MM.1S (cell line): Measurements from ENCODE around the gene SLC5A11.

Source experiments
- DNase-seq: peaks from one replicate; pipeline ENCODE4 v3.0.0-alpha.2; 2015
- H2AFZ ChIP-seq: fragments of 300-600 bp; sonication (generic); 2 replicates; pipeline ENCODE4 v1.6.0; 2016; ENCODE audit warnings: antibody characterized with exemption, low read length
- H3F3A ChIP-seq: fragments of 300-600 bp; sonication (generic); 2 replicates; pipeline ENCODE4 v1.6.1; 2016; ENCODE audit warnings: mild to moderate bottlenecking, antibody characterized with exemption, low read length, moderate library complexity, mixed read lengths; ENCODE audit not compliant: insufficient read depth
- H3K27ac ChIP-seq: fragments of 300-600 bp; sonication (generic); 2 replicates; pipeline ENCODE4 v1.5.1; 2016; ENCODE audit warnings: mild to moderate bottlenecking, low read length
- H3K27me3 ChIP-seq: fragments of 300-600 bp; sonication (generic); replicated peaks from 2 replicates; pipeline ENCODE4 v1.6.0; 2016; ENCODE audit warnings: low read length; ENCODE audit not compliant: insufficient read depth
- H3K36me3 ChIP-seq: fragments of 300-600 bp; sonication (generic); replicated peaks from 2 replicates; pipeline ENCODE4 v1.6.1; 2016; ENCODE audit warnings: mild to moderate bottlenecking, low read length, mixed read lengths; ENCODE audit not compliant: insufficient read depth
- H3K4me1 ChIP-seq: fragments of 300-600 bp; sonication (generic); 2 replicates; pipeline ENCODE4 v1.6.1; 2016; ENCODE audit warnings: low read length, mixed read lengths
- H3K4me2 ChIP-seq: fragments of 300-600 bp; sonication (generic); 2 replicates; pipeline ENCODE4 v1.6.0; 2016; ENCODE audit warnings: low read depth, low read length
- H3K4me3 ChIP-seq: fragments of 300-600 bp; sonication (generic); 2 replicates; pipeline ENCODE4 v1.5.1; 2016; ENCODE audit warnings: low read length, mixed read lengths
- H3K79me2 ChIP-seq: fragments of 300-600 bp; sonication (generic); 2 replicates; pipeline ENCODE4 v1.6.1; 2016; ENCODE audit warnings: mixed run types, low read length, mixed read lengths
- H3K9ac ChIP-seq: fragments of 300-600 bp; sonication (generic); 2 replicates; pipeline ENCODE4 v1.6.1; 2016; ENCODE audit warnings: low read length, mixed read lengths
- H3K9me2 ChIP-seq: fragments of 300-600 bp; sonication (generic); replicated peaks from 2 replicates; pipeline ENCODE4 v1.6.1; 2016; ENCODE audit warnings: mild to moderate bottlenecking, low read length, mixed read lengths; ENCODE audit not compliant: insufficient read depth
- H3K9me3 ChIP-seq: fragments of 300-600 bp; sonication (generic); replicated peaks from 2 replicates; pipeline ENCODE4 v1.6.1; 2016; ENCODE audit warnings: mild to moderate bottlenecking, low read length, mixed read lengths; ENCODE audit not compliant: insufficient read depth
- H4K20me1 ChIP-seq: fragments of 300-600 bp; sonication (generic); 2 replicates; pipeline ENCODE4 v1.6.1; 2016; ENCODE audit warnings: mild to moderate bottlenecking, low read length, moderate library complexity, mixed read lengths; ENCODE audit not compliant: insufficient read depth
- CTCF ChIP-seq: fragments of 300-600 bp; sonication (generic); IDR thresholded peaks from 2 replicates; pipeline ENCODE4 v1.5.1; 2016; ENCODE audit warnings: antibody characterized with exemption, low read length, mixed read lengths
- EZH2 ChIP-seq: fragments of 300-600 bp; sonication (generic); optimal IDR thresholded peaks from 2 replicates; pipeline ENCODE3; 2017; ENCODE audit warnings: low read depth, mild to moderate bottlenecking, antibody characterized with exemption, low read length, mixed read lengths
- EZH2phosphoT487 ChIP-seq: fragments of 300-600 bp; sonication (generic); IDR thresholded peaks from 2 replicates; pipeline ENCODE4 v1.6.1; 2018; ENCODE audit warnings: antibody characterized with exemption, low read length

SLC5A11 gene

DNA sequence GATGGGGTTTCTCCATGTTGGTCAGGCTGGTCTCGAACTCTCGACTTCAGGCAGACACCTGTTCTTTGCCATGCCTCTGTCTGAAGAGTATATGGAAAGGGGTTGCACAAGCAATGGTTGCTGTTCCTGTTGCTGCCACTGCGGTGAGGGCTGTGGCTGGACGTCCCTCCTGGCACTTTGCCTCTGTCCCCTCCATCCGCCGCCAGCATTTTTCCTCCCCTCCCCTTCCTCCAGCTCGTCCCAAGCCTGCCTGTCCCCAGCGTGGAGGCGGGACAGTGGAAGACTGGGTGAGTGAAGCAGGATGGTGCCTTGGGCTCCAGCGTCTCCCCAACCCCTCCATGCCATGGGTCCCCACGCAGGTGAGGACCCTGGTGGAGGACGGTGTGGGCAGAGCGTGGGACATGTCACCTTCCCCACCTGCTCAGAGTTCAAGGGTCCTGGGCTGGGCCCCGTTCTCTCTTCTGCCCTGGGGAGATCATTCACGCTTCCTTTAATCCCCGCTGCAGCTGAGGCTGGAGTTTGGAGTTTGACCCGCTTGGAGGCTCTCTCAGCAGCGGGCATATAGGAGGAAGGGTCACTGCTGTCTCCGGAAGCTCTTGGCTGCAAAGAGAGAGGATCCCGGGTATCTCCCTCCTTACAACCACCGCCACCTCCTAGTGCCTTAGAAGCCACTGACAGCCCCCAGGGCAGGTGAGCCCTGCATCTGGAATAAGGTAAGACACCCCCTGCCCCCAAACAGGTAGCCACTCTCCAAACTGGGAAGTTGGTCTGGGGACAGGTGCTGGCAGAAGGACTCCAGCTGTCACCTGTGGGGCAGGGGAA is at the start of gene SLC5A11:
Gene SLC5A11, plus strand, starts transcription at position 238 of the 822 bp plus-strand sequence. CDS start 12,681 bp downstream, outside the sequence.
- Histone ChIP-seq H3K27ac (no peak within 1 kb of the TSS), H3K4me2 (no peak within 1 kb of the TSS)

GRCh38 chr16:24800586-24800985 is 45.2 kb upstream of the SLC5A11 start:
- H3K4me1 ChIP-seq, result no peaks in the 10 kb centered on the region
- no peaks in the 10 kb centered on the region for H3K9me2 ChIP-seq
- peaks cover 10% of the 10 kb centered on the region; the same call in 1 of the 2 replicates for H3K36me3 ChIP-seq
- no peaks in the 10 kb centered on the region for H3K9me3 ChIP-seq
- H3F3A ChIP-seq, result 0 out of 2 replicates have a peak, but pooled peaks cover 3% of the 10 kb centered on the region
- no peak overlapping the region for H3K4me3 ChIP-seq
- TF ChIP-seq CTCF (peak; percentile 24), EZH2phosphoT487 (no peak)
- no peaks in the 10 kb centered on the region for H3K27me3 ChIP-seq
- H3K4me2 ChIP-seq, result no peak overlapping the region
- H4K20me1 ChIP-seq, result no peaks in the 10 kb centered on the region
- H2AFZ ChIP-seq, result no peak overlapping the region
- no peaks in the 10 kb centered on the region for H3K79me2 ChIP-seq
- H3K9ac ChIP-seq, result no peak overlapping the region
- H3K27ac ChIP-seq, result no peak overlapping the region
- DNase-seq, result no peak

More for the DNA sequence above, at the start of gene SLC5A11:
- DNase-seq, result no peak
- Histone ChIP-seq H3K9ac (no peak within 1 kb of the TSS), H4K20me1 (no peaks in the 10 kb centered on the region), H3K4me3 (no peak within 1 kb of the TSS), H3K36me3 (no peaks in the 10 kb centered on the region), H3K9me2 (no peaks in the 10 kb centered on the region), H2AFZ (no peak within 1 kb of the TSS), H3F3A (no peaks in the 10 kb centered on the region), H3K4me1 (no peaks in the 10 kb centered on the region), H3K27me3 (no peaks in the 10 kb centered on the region), H3K9me3 (no peaks in the 10 kb centered on the region), H3K79me2 (no peaks in the 10 kb centered on the region)
- no peak for TF ChIP-seq EZH2phosphoT487
- TF ChIP-seq EZH2, result no peak
- no peak for TF ChIP-seq CTCF

- Histone ChIP-seq H3F3A (0 out of 2 replicates have a peak, but pooled peaks cover 3% of the 10 kb centered on the region), H3K79me2 (no peaks in the 10 kb centered on the region), H3K4me3 (no peak overlapping the region), H2AFZ (no peak overlapping the region), H3K9me2 (no peaks in the 10 kb centered on the region), H3K36me3 (peaks cover 10% of the 10 kb centered on the region; the same call in 1 of the 2 replicates), H3K27me3 (no peaks in the 10 kb centered on the region), H3K27ac (no peak overlapping the region), H3K4me1 (no peaks in the 10 kb centered on the region), H3K4me2 (no peak overlapping the region), H4K20me1 (no peaks in the 10 kb centered on the region), H3K9ac (no peak overlapping the region), H3K9me3 (no peaks in the 10 kb centered on the region)
- TF ChIP-seq EZH2phosphoT487 (no peak), EZH2 (no peak), CTCF (no peak)
- no peak for DNase-seq
These were observed 43.9 kb upstream of the SLC5A11 start for GRCh38 chr16:24801761-24802302.
